Endothelial cell of umbilical vein (primary cell): Measurements from ENCODE around the gene ZDHHC19. TPM values are rescaled to one million over a fixed set of nuclear protein-coding genes. Genes with fewer than 3 reads are reported as not detected.

Experiments
- BruUV-seq: library from RNA; stranded (reverse); fragments of 400-500 nt; replicated peaks from 2 replicates; lab custom pipeline; 2021; lab: Mats Ljungman, UMichigan
- CTCF ChIA-PET: fragments of 300-600, 350-600 bp; sonication (Branson Sonifier 250); formaldehyde crosslinking; loops from one replicate; lab custom pipeline; 2021; ENCODE audit warnings: antibody characterized with exemption, inconsistent platforms; lab: Charles Lee
- POLR2A ChIA-PET: fragments of 300-600, 350-600 bp; sonication (Branson Sonifier 250); formaldehyde crosslinking; loops from one replicate; lab custom pipeline; 2021; ENCODE audit warnings: antibody characterized with exemption, inconsistent platforms; lab: Charles Lee
- DNase-seq: peaks from one replicate; pipeline ENCODE4 v3.0.0-alpha.2; 2011; ENCODE audit warnings: low read depth, low spot score
- FAIRE-seq: peaks from 2 replicates; lab custom pipeline; 2011; peaks lifted over from hg19 to GRCh38; lab: Jason Lieb, UNC
- H2AFZ ChIP-seq: 2 replicates; pipeline ENCODE4 v1.6.0; 2012; ENCODE audit warnings: low read depth, low read length, control low read depth, inconsistent platforms
- H3K27ac ChIP-seq: 2 replicates; pipeline ENCODE4 v1.5.1; 2011; ENCODE audit warnings: low read depth, mild to moderate bottlenecking, control low read depth, low read length, moderate library complexity; ENCODE audit not compliant: insufficient read depth
- H3K27me3 ChIP-seq, 2 experiments: 2 replicates each; pipeline versions ENCODE4 v1.6.0 to v1.6.1; 2011; ENCODE audit warnings: low read length in 2 of 2, mixed read lengths in 1 of 2; ENCODE audit not compliant: control insufficient read depth in 2 of 2, insufficient read depth in 2 of 2
- H3K36me3 ChIP-seq, 2 experiments: 2 replicates in 1 of 2; 3 replicates in 1 of 2; pipeline ENCODE4 v1.5.1; 2011; ENCODE audit warnings: low read length in 2 of 2, mild to moderate bottlenecking in 1 of 2, moderate library complexity in 1 of 2; ENCODE audit not compliant: control insufficient read depth in 2 of 2, insufficient read depth in 2 of 2; ENCODE audit errors: extremely low read depth in 1 of 2
- H3K4me1 ChIP-seq: 3 replicates; pipeline ENCODE4 v1.5.1; 2011; ENCODE audit warnings: mild to moderate bottlenecking, low read length; ENCODE audit not compliant: control insufficient read depth, insufficient read depth; ENCODE audit errors: extremely low read depth
- H3K4me2 ChIP-seq: 2 replicates; pipeline ENCODE4 v1.6.1; 2011; ENCODE audit warnings: low read length, control low read depth, mixed read lengths; ENCODE audit not compliant: insufficient read depth
- H3K4me3 ChIP-seq, 3 experiments: fragments of 200-600 bp in 1 of 3; sonication (generic), shearing (Covaris generic) in 1 of 3; replicated peaks in 1 of 3; 2 replicates each; pipeline ENCODE4 v1.5.1; 2011 to 2016; ENCODE audit warnings: control low read depth in 3 of 3, low read length in 3 of 3, mild to moderate bottlenecking in 2 of 3, inconsistent platforms in 1 of 3, low read depth in 1 of 3, moderate library complexity in 1 of 3; ENCODE audit not compliant: insufficient read depth in 1 of 3
- H3K79me2 ChIP-seq: 2 replicates; pipeline ENCODE4 v1.6.0; 2012; ENCODE audit warnings: low read length, inconsistent platforms; ENCODE audit not compliant: control insufficient read depth, insufficient read depth
- H3K9ac ChIP-seq: replicated peaks from 2 replicates; pipeline ENCODE3; 2011; ENCODE audit warnings: low read length, control low read depth; ENCODE audit not compliant: insufficient read depth; ENCODE audit errors: extremely low read depth
- H3K9me1 ChIP-seq: replicated peaks from 3 replicates; pipeline ENCODE4 v1.6.0; 2011; ENCODE audit warnings: mild to moderate bottlenecking, low read length; ENCODE audit not compliant: control insufficient read depth, insufficient read depth; ENCODE audit errors: extremely low read depth
- H3K9me3 ChIP-seq: replicated peaks from 2 replicates; pipeline ENCODE4 v1.5.1; 2012; ENCODE audit warnings: low read length, inconsistent platforms; ENCODE audit not compliant: control insufficient read depth, insufficient read depth
- H4K20me1 ChIP-seq: replicated peaks from 2 replicates; pipeline ENCODE3; 2011; ENCODE audit warnings: mild to moderate bottlenecking, low read length; ENCODE audit not compliant: control insufficient read depth, insufficient read depth; ENCODE audit errors: extremely low read depth
- CTCF ChIP-seq, 2 donors: IDR thresholded peaks; 1 replicate in 1 of 2; 2 replicates in 1 of 2; pipeline ENCODE4 v1.5.1; 2011; ENCODE audit warnings: low read length in 2 of 2, mild to moderate bottlenecking in 2 of 2, moderate library complexity in 2 of 2, control low read depth in 1 of 2, inconsistent platforms in 1 of 2, low read depth in 1 of 2; ENCODE audit not compliant: insufficient read depth in 1 of 2; ENCODE audit errors: extremely low read depth in 1 of 2
- EZH2 ChIP-seq: IDR thresholded peaks from 2 replicates; pipeline ENCODE4 v1.6.1; 2012; ENCODE audit warnings: borderline replicate concordance, low read depth, mild to moderate bottlenecking, moderate library complexity, low read length, inconsistent platforms; ENCODE audit not compliant: severe bottlenecking
- FOS ChIP-seq: IDR thresholded peaks from 2 replicates; pipeline ENCODE4 v1.6.1; 2011; ENCODE audit warnings: mild to moderate bottlenecking, low read length, moderate library complexity, borderline replicate concordance; ENCODE audit not compliant: insufficient read depth
- GATA2 ChIP-seq: IDR thresholded peaks from 2 replicates; pipeline ENCODE4 v1.7.0; 2011; ENCODE audit warnings: low read depth, mild to moderate bottlenecking, moderate library complexity, mixed read lengths, low read length; ENCODE audit not compliant: insufficient read length, insufficient read depth
- JUN ChIP-seq: IDR thresholded peaks from 2 replicates; pipeline ENCODE4 v1.6.1; 2011; ENCODE audit warnings: borderline replicate concordance, low read depth; ENCODE audit not compliant: insufficient read length, insufficient read depth
- MAX ChIP-seq: IDR thresholded peaks from 2 replicates; pipeline ENCODE4 v1.6.1; 2011; ENCODE audit not compliant: insufficient read depth, insufficient read length
- MYC ChIP-seq: IDR thresholded peaks from one replicate; pipeline ENCODE4 v1.6.1; 2011; ENCODE audit warnings: mild to moderate bottlenecking, low read depth, low read length
- POLR2A ChIP-seq: IDR thresholded peaks from 2 replicates; pipeline ENCODE4 v1.6.1; 2012; ENCODE audit warnings: low read depth, mild to moderate bottlenecking, control low read depth, low read length
- POLR2AphosphoS5 ChIP-seq: IDR thresholded peaks from 2 replicates; pipeline ENCODE4 v1.6.1; 2012; ENCODE audit warnings: low read depth, mild to moderate bottlenecking, control low read depth, low read length, moderate library complexity; ENCODE audit not compliant: insufficient read depth
- dilution Hi-C: fragments of 300-500 bp; cut with MboI; formaldehyde crosslinking; loops from one replicate; pipeline ENCODE4 v1.15.0; 2019; ENCODE audit warnings: low sequenced_read_pairs; ENCODE audit not compliant: extremely low pct_ligation_motif_present
- intact Hi-C: fragments of 100-400 bp; cut with micrococcal nuclease; formaldehyde crosslinking; loops from one replicate; pipeline ENCODE4 v1.10.0; 2022
- polyA plus RNA-seq, 4 experiments: library from polyadenylated mRNA; depleted of rRNA in 3 of 4; stranded (reverse) in 3 of 4; unstranded in 1 of 4; fragments of >200 nt; gene quantifications; 2 replicates each; pipeline versions ENCODE4 v1.2.1 to v1.2.3, GENCODE V29; 2011 to 2012; ENCODE audit warnings: missing spikeins in 1 of 4
- total RNA-seq: library from RNA; stranded (reverse); gene quantifications from 2 replicates; pipeline ENCODE4 v1.2.3, GENCODE V29; 2021

ZDHHC19 gene
- total and polyA plus RNA-seq, 2 donors (not counting 3 experiments of a cell fraction or from before 2014, with no cell fraction given) = not detected

GRCh38 chr3:196215493-196216020, 4.4 kb upstream of the ZDHHC19 start:
- dilution Hi-C loops (no loop called here), intact Hi-C loops (no loop called here)
- peaks cover 4 to 11% of the 10 kb centered on the region in 2 experiments for H3K27me3 ChIP-seq
- DNase-seq (no peak), FAIRE-seq (no peak)
- no peak overlapping the region for H3K9ac ChIP-seq
- BruUV-seq = no TSS peak
- POLR2A ChIA-PET = no interaction called here
- TF ChIP-seq EZH2 (no peak), MAX (no peak), GATA2 (no peak), POLR2A (no peak), JUN (no peak)
- no peaks in the 10 kb centered on the region for H4K20me1 ChIP-seq
- CTCF ChIA-PET = interaction anchor here (1.3 kb wide), 1 partner anchor 304 kb away, joined by 3 read pairs; no protein-coding TSS in a partner anchor
- H3K4me2 ChIP-seq = no peak overlapping the region
- no peaks in the 10 kb centered on the region for H3K9me1 ChIP-seq
- no peak overlapping the region for H2AFZ ChIP-seq
- H3K4me3 ChIP-seq = no peak overlapping the region
- H3K36me3 ChIP-seq = no peaks in the 10 kb centered on the region
- no peaks in the 10 kb centered on the region for H3K79me2 ChIP-seq
- H3K9me3 ChIP-seq = no peaks in the 10 kb centered on the region
- H3K27ac ChIP-seq = no peak overlapping the region
- H3K4me1 ChIP-seq = no peaks in the 10 kb centered on the region

- no peak overlapping the region for H3K4me3 ChIP-seq
- no peaks in the 10 kb centered on the region for H3K9me1 ChIP-seq
- no peaks in the 10 kb centered on the region for H3K36me3 ChIP-seq
- intact Hi-C loops (no loop called here), dilution Hi-C loops (no loop called here)
- FAIRE-seq (no peak), DNase-seq (no peak)
- H3K27ac ChIP-seq = no peak overlapping the region
- no peak for TF ChIP-seq POLR2AphosphoS5
- no peak for TF ChIP-seq MYC
- no peak for TF ChIP-seq CTCF (IDR thresholded peaks at IDR 0.05; ENCODE audit: extremely low read depth in 1 of 2, insufficient read depth in 1 of 2, low read depth in 1 of 2, low read length in 2 of 2)
- TF ChIP-seq JUN = no peak
- TF ChIP-seq GATA2 = no peak
- TF ChIP-seq FOS = no peak
- TF ChIP-seq EZH2 = no peak
- no peak for TF ChIP-seq POLR2A
- ChIA-PET CTCF (no interaction called here), POLR2A (no interaction called here)
- no peak overlapping the region for H2AFZ ChIP-seq
- no peak overlapping the region for H3K4me2 ChIP-seq
- H3K27me3 ChIP-seq = peaks cover 4 to 11% of the 10 kb centered on the region in 2 experiments
- no peaks in the 10 kb centered on the region for H3K4me1 ChIP-seq
- no peaks in the 10 kb centered on the region for H4K20me1 ChIP-seq
- H3K79me2 ChIP-seq = no peaks in the 10 kb centered on the region
- H3K9ac ChIP-seq = no peak overlapping the region
- no peaks in the 10 kb centered on the region for H3K9me3 ChIP-seq
- no TSS peak for BruUV-seq
Measured at GRCh38 chr3:196214783-196215441, 3.7 kb upstream of the ZDHHC19 start.
